ENCODE measurements around the gene NXPH4. TPM values are rescaled to one million over a fixed set of nuclear protein-coding genes. Genes with fewer than 3 reads are reported as not detected.

NXPH4 gene
- total RNA-seq, 1 experiment from 2014 or later = 20.0 TPM

GRCh38 chr12:57260366-57260765 lies 43.8 kb downstream of the NXPH4 start:
- Histone ChIP-seq H3K4me3 (replicated peaks in 1 of 2; ENCODE audit: low read depth in 1 of 2, low read length in 2 of 2) (no peak overlapping the region), H4K20me1 (ENCODE audit: insufficient read depth) (no peaks in the 10 kb centered on the region), H3K9me3 (ENCODE audit: control insufficient read depth in 1 of 2, insufficient read depth in 1 of 2, low read depth in 1 of 2, low read length in 2 of 2) (no peaks in the 10 kb centered on the region), H3K4me1 (ENCODE audit: control insufficient read depth in 1 of 2, insufficient read depth in 2 of 2, low read length in 2 of 2) (peaks cover 3 to 4% of the 10 kb centered on the region in 2 experiments; a peak in 1 of 4 replicates), H3K9ac (ENCODE audit: low read length) (no peak overlapping the region), H3K9me2 (ENCODE audit: insufficient read depth) (no peaks in the 10 kb centered on the region), H3K27ac (ENCODE audit: low read depth, low read length) (no peak overlapping the region), H2AFZ (ENCODE audit: low read depth, low read length, poor library complexity, severe bottlenecking) (no peak overlapping the region), H3K27me3 (ENCODE audit: insufficient read depth, low read length) (no peaks in the 10 kb centered on the region), H3K79me2 (ENCODE audit: insufficient read depth, low read length) (no peaks in the 10 kb centered on the region), H3K4me2 (ENCODE audit: low read length) (no peak overlapping the region), H3K36me3 (ENCODE audit: control insufficient read depth in 1 of 2, insufficient read depth in 2 of 2, low read length in 2 of 2) (peaks cover 5 to 6% of the 10 kb centered on the region in 2 experiments; a peak in 2 of 4 replicates)
- CTCF ChIA-PET = no interaction called here
- POLR2A ChIA-PET = no interaction called here
- TF ChIP-seq POLR2A (IDR thresholded peaks at IDR 0.05; ENCODE audit: borderline replicate concordance, extremely low read depth, insufficient read depth, insufficient read length) (no peak), SP1 (IDR thresholded peaks at IDR 0.05; ENCODE audit: low read depth) (no peak), EGR1 (IDR thresholded peaks at IDR 0.05; ENCODE audit: low read depth) (no peak), SIN3A (IDR thresholded peaks at IDR 0.05; ENCODE audit: low read depth) (no peak), JUND (IDR thresholded peaks at IDR 0.05) (no peak), EZH2phosphoT487 (IDR thresholded peaks at IDR 0.05; ENCODE audit: borderline replicate concordance) (no peak), POLR2AphosphoS5 (IDR thresholded peaks at IDR 0.05; ENCODE audit: low read depth, low read length) (no peak), EZH2 (IDR thresholded peaks at IDR 0.05) (no peak), ZNF274 (IDR thresholded peaks at IDR 0.05; ENCODE audit: low read depth, low read length) (no peak), TCF7L2 (IDR thresholded peaks at IDR 0.05; ENCODE audit: borderline replicate concordance, extremely low read depth, insufficient read depth, insufficient read length) (no peak), ZBTB33 (IDR thresholded peaks at IDR 0.05; ENCODE audit: extremely low read depth, insufficient replicate concordance, low read length) (no peak)
- TF ChIP-seq, protein P1, sequence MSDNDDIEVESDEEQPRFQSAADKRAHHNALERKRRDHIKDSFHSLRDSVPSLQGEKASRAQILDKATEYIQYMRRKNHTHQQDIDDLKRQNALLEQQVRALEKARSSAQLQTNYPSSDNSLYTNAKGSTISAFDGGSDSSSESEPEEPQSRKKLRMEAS (IDR thresholded peaks at IDR 0.05) = no peak
- RAD21 ChIA-PET (ENCODE audit: low non-redundant PET in 1 of 2, low total read pairs in 2 of 2, uncharacterized antibody in 2 of 2, unreplicated experiment in 2 of 2) = interaction anchor here in 1 of 2 experiments (0.6 kb wide), 1 partner anchor 17 kb away, joined by 5 read pairs; no protein-coding TSS in a partner anchor
- DNase-seq (ENCODE audit: low read depth, low spot score) (no peak), ATAC-seq (no peak)
- BruUV-seq (replicated peaks) = no TSS peak
- intact Hi-C loops (cut with micrococcal nuclease) = no loop called here

All from HCT116 (cell line).